Heart right ventricle (tissue), 16 donors: Measurements from ENCODE around the gene TMEM203. TPM values are rescaled to one million over a fixed set of nuclear protein-coding genes. Genes with fewer than 3 reads are reported as not detected.

Experiments used
- ATAC-seq, 8 donors: fragments of 200-7000 bp; cut with Tn5 transposase; one replicate each; pipeline ENCODE4 v1.9.1; 2020; ENCODE audit warnings: mild to moderate bottlenecking in 8 of 8, moderate library complexity in 8 of 8, moderate number of reproducible peaks in 1 of 8
- DNase-seq, 2 donors: peaks; one replicate each; pipeline ENCODE4 v3.0.0-alpha.2; 2020
- H3K27ac ChIP-seq, 10 donors: fragments of 200-600 bp; sonication (generic) in 2 of 10; one replicate each; pipeline versions ENCODE4 v1.5.0 to v1.8.0; 2020 to 2022; ENCODE audit warnings: mild to moderate bottlenecking in 3 of 10
- H3K27me3 ChIP-seq, 7 donors: fragments of 200-600 bp; one replicate each; pipeline ENCODE4 v1.8.0; 2021 to 2022; ENCODE audit warnings: mild to moderate bottlenecking in 2 of 7
- H3K36me3 ChIP-seq, 9 donors: fragments of 200-600 bp; sonication (generic) in 1 of 9; one replicate each; pipeline versions ENCODE4 v1.5.0 to v1.8.0; 2020 to 2022; ENCODE audit warnings: mild to moderate bottlenecking in 2 of 9
- H3K4me1 ChIP-seq, 9 donors: fragments of 200-600 bp; sonication (generic) in 1 of 9; one replicate each; pipeline versions ENCODE4 v1.5.0 to v1.8.0; 2020 to 2022; ENCODE audit warnings: mild to moderate bottlenecking in 4 of 9
- H3K4me3 ChIP-seq, 10 donors: fragments of 200-600 bp; sonication (generic) in 2 of 10; one replicate each; pipeline versions ENCODE4 v1.5.0 to v1.8.0; 2020 to 2022; ENCODE audit warnings: mild to moderate bottlenecking in 7 of 10, moderate library complexity in 2 of 10
- H3K9me3 ChIP-seq, 11 donors: fragments of 200-600 bp in 10 of 11; sonication (generic) in 2 of 11; one replicate each; pipeline versions ENCODE4 v1.5.0 to v1.8.0; 2013 to 2022; ENCODE audit warnings: mild to moderate bottlenecking in 2 of 11, control low read depth in 1 of 11, moderate library complexity in 1 of 11
- WGBS, 2 donors: extraction: QIAGEN DNeasy Blood & Tissue Kit; methylation state at CpG; one replicate each; pipeline ENCODE4 v1.1.7; 2013; ENCODE audit warnings: inconsistent platforms in 1 of 2; 5-methylcytosine and 5-hydroxymethylcytosine counted together
- intact Hi-C, 10 donors: fragments of 100-400 bp; cut with DNase I; formaldehyde crosslinking; loops; one replicate each; pipeline versions ENCODE4 v1.11.1 to v1.14.2; 2022
- polyA plus RNA-seq, 2 donors: library from polyadenylated mRNA; stranded (reverse); fragments of 200-250 nt; gene quantifications; one replicate each; pipeline ENCODE4 v1.2.3, GENCODE V29; 2013
- total RNA-seq, 10 donors: library from RNA; stranded (reverse); fragmentation: NEBNext Ultra II Directional in 3 of 10; extraction: Animal tissue kit (Norgen Biotek cat#: 25700) in 3 of 10; gene quantifications; one replicate each; pipeline versions ENCODE4 v1.2.1 to v1.2.4, GENCODE V29; 2021 to 2023
- TF ChIP-seq, protein P1 (sequence below), 9 donors: fragments of 200-600 bp; sonication (generic) in 2 of 9; IDR thresholded peaks; one replicate each; pipeline versions ENCODE4 v1.5.0 to v1.8.0; 2021 to 2022; ENCODE audit warnings: antibody characterized with exemption in 9 of 9, mild to moderate bottlenecking in 5 of 9, moderate library complexity in 1 of 9
- donor health status: Arrhythmogenic right ventricular cardiomyopathy.
- donor health status: ischemic (EF 13 %, LVEDD 7.1; RV severe dilation, severe dysfunction).
- donor health status: healthy with polysubstance abuse.
- donor health status: DM: no; HTN: yes; CAD: no.
- donor health status: DM: no; HTN: no; CAD: no.
- donor health status: ischemic (EF 25% LVEDD 6.9; RV normal size, moderate dysfunction).
- donor health status: ischemic (EF 25% LVEDD 5.7; RV mildly dilated, moderate dysfunction).
- donor health status: healthy.
- donor health status: DM: yes; HTN: yes; CAD: no.
- donor health status: Ischemic cardiomyopathy.
- donor health status: ischemic (EF 35%, LVEDD 5.7; RV mildly dilated, moderate dysfunction).
- donor health status: nonischemic (EF 11% LVEDD 7.7; RV severe dilation, severe dysfunction).
- donor health status: DM: yes; HTN: yes; CAD: no.
- donor health status: PGD.
- donor health status: ischemic (EF 29% LVEDD 5.4; RV normal size, mild dysfunction).
- donor health status: nonischemic (EF 23%, LVEDD 6.1; RV moderate dilation, normal function).

The TMEM203 gene
- total and polyA plus RNA-seq, 12 donors: 36.4 to 51.2 (median 41.7) TPM

DNA sequence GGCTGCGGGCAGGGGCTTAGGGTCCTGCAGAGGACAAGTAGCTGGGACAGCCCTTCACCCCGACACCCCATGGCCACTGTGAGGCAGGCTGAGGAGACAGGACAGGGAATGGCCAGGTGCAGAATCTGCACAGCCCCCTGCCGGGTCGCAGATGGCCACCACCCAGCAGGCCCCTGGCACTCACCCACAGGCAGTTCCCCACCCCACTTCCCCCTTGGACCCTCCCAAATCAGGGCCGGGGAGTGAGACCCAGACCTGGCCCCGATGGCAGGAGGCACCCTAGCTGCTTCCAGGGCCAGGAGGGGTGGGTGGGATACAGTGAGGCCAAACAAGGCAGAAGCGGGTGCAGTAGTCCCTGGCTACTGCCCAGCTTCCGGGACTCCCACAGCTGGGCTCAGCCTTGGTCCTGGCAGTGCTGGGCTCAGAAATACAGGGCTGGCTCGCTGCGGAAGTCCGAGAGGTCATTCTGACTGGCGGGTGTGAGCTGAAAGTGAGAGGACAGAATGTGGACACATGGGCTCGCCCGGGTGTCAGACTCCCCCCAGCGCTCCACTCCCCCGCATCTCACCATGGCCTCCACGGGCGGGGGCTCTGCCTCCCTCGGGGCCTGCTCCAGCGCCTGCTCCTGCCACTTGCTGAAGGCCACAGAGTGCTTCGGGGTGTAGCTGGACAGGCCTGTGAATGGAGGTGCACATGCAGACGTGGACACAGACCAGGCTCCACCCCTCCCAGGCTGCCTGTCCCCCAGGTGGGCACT is 13.6 kb downstream of the TMEM203 start:
- peaks cover 0 to 36% (median 16%) of the 10 kb centered on the region in 9 donors for H3K36me3 ChIP-seq
- H3K4me3 ChIP-seq: no peak overlapping the region
- H3K4me1 ChIP-seq: peaks cover 29 to 79% (median 54%) of the 10 kb centered on the region in 9 donors
- H3K9me3 ChIP-seq: no peaks in the 10 kb centered on the region
- 82% methylated on average over 22 of the region's 22 CpGs for WGBS, 2 donors
- ATAC-seq: no peak
- H3K27me3 ChIP-seq: no peaks in the 10 kb centered on the region
- peak overlapping the region in 2 of 10 donors; percentile 21 to 74 for H3K27ac ChIP-seq
- DNase-seq: no peak
- TF ChIP-seq, protein P1, sequence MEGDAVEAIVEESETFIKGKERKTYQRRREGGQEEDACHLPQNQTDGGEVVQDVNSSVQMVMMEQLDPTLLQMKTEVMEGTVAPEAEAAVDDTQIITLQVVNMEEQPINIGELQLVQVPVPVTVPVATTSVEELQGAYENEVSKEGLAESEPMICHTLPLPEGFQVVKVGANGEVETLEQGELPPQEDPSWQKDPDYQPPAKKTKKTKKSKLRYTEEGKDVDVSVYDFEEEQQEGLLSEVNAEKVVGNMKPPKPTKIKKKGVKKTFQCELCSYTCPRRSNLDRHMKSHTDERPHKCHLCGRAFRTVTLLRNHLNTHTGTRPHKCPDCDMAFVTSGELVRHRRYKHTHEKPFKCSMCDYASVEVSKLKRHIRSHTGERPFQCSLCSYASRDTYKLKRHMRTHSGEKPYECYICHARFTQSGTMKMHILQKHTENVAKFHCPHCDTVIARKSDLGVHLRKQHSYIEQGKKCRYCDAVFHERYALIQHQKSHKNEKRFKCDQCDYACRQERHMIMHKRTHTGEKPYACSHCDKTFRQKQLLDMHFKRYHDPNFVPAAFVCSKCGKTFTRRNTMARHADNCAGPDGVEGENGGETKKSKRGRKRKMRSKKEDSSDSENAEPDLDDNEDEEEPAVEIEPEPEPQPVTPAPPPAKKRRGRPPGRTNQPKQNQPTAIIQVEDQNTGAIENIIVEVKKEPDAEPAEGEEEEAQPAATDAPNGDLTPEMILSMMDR (IDR thresholded peaks at IDR 0.05): no peak
- intact Hi-C loops: loop anchor here in 1 of 10 donors (5.0 kb wide), 1 partner anchor 35 kb away; the partner anchor contains the start of genes CYSRT1 and RNF224

DNA sequence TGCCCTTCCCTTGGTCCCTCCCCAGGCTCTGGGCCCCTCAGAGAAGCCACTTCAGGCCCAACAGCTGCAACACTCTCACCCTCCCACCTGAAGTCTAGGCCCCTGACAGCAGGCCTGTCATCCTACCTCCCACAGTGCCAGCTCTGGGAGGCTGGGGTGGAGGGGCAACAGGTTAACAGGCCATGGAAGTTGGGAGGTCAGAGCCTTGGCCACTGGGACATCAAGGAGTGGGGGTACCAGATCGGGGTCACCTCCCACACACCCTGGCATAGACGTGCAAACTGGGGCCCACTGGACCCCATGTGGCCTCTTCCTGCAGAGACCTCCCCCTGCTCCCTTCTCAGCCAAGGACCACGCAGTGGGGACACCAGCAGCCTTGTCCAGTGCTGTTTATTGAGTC is 14.2 kb downstream of the TMEM203 start:
- TF ChIP-seq, protein P1 (IDR thresholded peaks at IDR 0.05): no peak
- no peak for ATAC-seq
- intact Hi-C loops: loop anchor here in 1 of 10 donors (5.0 kb wide), 1 partner anchor 36 kb away; the partner anchor contains the start of genes CYSRT1 and RNF224
- Histone ChIP-seq H3K27me3 (no peaks in the 10 kb centered on the region), H3K4me3 (no peak overlapping the region), H3K9me3 (no peaks in the 10 kb centered on the region), H3K27ac (peak overlapping the region in 3 of 10 donors; percentile 0 to 74 (median 15)), H3K36me3 (peaks cover 0 to 40% (median 16%) of the 10 kb centered on the region in 9 donors), H3K4me1 (peaks cover 35 to 79% (median 56%) of the 10 kb centered on the region in 9 donors)
- no peak for DNase-seq
- WGBS, 2 donors: 66 to 83% methylated on average over 3 of the region's 3 CpGs

DNA sequence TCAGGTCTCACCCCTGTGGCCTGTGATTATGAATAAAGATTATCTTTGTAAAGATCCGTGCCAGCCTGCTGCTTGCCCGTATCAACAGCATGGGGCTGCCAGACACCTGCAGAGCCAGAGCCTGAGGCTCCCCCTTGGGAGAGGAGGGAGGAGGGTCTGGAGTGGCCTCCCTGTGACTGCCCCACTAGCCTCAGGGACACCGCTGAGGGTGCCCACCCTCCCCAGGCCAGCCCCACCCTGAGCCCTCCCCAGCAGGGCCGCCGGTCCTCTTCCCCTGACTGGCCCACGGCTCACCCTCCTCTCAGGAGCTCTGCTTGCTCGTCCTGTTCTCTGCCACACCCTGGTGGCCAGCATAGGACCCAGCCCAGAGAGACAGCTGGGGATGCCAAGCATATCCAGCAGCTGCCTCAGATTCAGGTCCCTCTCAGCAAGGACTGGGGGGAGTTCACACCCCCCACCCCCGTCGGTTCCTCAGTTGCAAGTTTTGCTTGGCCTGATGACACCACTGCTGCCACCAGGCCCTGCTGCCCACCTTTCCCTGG is 15.1 kb downstream of the TMEM203 start:
- Histone ChIP-seq H3K4me3 (peak overlapping the region in 5 of 10 donors; percentile 75 to 98 (median 91)), H3K27ac (peak overlapping the region in 6 of 10 donors; percentile 15 to 100 (median 98)), H3K4me1 (peaks cover 33 to 79% (median 53%) of the 10 kb centered on the region in 9 donors), H3K27me3 (no peaks in the 10 kb centered on the region), H3K9me3 (no peaks in the 10 kb centered on the region), H3K36me3 (peaks cover 0 to 49% (median 21%) of the 10 kb centered on the region in 9 donors)
- WGBS, 2 donors: 64 to 73% methylated on average over 9 of the region's 9 CpGs
- DNase-seq (no peak), ATAC-seq (no peak)
- intact Hi-C loops: loop anchor here in 1 of 10 donors (5.0 kb wide), 1 partner anchor 37 kb away; the partner anchor contains the start of genes CYSRT1 and RNF224
- TF ChIP-seq, protein P1 (IDR thresholded peaks at IDR 0.05): no peak
